ENCODE data around the gene EFCAB8. TPM values are rescaled to one million over a fixed set of nuclear protein-coding genes. Genes with fewer than 3 reads are reported as not detected.
"Not testable (repeated sequence)": the region's sequence is repeated elsewhere in the genome, so short reads cannot be mapped to it uniquely, and the experiment has no call there.

The EFCAB8 gene
- total RNA-seq, 1 donor from 2014 or later: not detected

DNA sequence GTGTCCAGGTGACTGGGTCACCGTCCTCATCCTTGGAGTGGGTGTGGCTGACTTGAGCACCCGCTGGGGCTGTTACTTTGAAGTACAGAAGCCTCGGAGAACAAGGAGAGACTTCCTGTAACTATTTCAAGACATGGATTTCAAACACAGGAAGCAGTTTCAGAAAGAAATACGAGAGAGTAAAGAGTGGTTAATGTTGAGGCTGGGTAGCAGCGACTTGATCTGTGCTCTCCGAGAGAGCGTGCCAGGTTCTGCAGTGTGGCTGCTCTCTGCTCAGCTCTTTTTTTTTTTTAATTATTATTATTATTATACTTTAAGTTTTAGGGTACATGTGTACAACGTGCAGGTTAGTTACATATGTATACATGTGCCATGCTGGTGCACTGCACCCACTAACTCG lies 17.5 kb upstream of the EFCAB8 start:
- DNase-seq: no peak

DNA sequence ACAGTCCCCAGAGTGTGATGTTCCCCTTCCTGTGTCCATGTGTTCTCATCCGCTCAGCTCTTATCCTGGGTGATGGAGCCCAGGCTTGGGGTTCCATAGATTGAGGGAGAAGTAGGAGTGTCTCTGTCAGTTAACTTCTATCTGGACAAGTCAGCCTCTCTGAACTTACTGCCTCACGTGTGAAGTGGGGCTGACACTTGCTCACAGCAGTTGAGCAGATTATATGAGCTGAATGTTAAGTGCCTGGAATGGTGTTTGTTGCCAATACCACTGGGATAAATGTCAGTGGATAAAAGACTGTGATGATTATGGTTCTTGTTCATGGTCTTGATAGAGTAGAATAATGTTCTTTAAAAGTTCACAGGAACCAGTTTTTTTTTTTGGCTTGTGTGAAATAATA lies 17.1 kb upstream of the EFCAB8 start:
- DNase-seq: no peak

DNA sequence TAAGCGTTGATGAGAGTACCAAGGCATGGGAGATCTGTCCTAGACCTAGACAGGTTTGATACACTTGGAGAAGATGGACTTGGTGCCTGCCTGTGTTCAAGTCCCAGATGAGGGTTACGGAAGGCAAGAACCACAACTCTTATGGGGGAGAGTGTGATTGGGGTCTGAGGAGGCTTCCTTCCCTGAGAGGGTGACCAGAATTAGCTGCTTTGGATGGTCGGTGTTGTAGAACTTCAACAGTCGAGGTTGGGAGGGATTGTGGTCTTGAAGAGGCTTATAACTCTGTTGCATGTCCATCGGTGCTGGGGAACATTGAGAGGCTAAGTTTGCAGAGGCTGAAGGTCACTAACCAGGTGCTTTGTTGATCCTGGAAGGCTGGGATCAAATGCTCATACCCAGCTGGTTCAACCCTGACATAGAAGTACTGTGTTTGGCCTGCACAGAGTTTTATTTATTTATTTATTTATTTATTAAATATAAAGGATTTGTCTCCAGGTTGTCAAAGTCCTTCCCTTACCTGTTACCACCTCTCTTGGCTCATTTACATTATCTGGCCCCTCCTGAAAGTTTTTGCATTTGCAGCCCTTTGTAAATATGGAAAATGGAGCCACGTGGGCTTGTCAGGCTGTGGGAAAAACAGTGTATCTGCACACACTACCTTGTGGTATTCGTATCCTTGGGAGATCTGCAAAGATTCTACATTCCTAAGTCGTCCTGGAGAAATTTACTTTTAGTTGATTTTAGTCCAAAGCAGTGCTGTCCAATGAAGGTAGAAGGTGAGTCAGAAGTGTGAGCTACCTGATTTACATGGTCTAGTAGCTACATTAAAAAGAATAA lies 15.8 kb upstream of the EFCAB8 start:
- DNase-seq: no peak

DNA sequence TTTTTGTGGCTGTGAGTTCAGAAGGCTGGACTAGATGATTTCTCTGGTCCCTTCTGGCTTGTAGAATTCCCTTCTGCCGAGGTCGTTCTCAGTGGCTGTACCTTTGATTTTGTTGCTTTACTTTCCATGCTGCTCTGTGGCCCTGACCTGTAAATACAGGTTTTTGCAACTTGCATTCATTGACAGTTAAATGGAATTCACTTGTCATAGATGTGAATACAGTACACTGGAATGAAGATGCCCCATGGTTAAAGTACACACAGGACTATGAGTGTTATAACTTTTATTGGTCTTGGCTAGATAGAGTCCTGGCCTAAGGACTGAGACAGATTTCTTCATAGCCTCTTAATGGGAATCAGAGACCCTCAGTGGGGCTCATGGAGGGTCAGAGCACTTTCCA lies 12.9 kb upstream of the EFCAB8 start:
- no peak for DNase-seq

DNA sequence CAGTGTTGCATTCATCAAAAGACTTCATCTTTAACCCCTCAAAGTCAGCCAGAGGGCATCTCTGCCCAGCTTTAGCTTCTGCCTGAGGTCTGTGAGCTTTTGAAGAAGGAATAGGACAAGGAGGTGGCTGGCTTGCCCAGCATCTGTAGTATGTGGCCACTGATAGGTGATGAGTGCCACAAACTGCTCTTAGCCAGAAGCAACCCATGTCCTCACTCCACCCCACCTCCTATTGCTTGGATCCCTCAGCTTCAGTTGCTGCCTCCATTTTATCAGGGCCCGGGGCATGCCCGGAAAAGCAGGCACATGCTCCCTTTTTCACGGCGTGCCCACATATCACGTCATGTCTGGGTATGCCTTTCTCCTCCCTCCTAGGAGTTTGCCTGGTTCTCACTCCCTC lies 11.9 kb upstream of the EFCAB8 start:
- DNase-seq: no peak

DNA sequence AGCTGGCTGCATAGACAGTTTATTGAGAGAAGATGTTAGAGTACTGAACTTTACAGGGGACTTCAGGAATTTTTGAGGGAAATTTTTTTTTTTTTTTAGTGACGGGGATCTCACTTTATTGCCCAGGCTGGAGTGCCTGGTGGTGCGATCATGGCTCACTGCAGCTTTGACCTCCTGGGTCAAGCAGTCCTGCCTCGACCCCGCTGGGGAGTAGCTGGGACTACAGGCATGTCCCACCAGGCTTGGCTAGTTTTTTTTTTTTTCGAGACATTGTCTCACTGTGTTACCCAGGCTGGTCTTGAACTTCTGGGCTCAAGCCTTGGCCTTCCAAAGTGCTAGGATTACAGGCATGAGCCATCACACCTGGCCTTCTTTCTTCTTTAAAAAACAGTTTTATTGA lies 10.8 kb upstream of the EFCAB8 start:
- DNase-seq: no peak

DNA sequence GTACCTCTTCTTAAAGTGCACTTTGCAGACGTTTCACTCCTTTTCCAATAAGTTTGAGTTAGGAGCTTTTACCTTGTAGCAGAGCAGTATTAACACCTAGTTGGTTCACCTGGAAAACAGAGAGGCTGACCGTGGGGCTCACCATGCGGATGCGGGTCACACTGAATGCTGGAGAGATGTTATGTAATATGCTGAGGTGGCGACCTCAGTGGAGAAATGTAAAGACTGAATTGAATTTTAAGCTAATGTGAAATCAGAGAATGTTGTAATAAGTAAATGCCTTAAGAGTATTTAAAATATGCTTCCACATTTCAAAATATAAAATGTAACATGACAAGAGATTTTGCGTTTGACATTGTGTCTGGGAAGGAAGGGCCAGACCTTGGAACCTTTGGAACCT lies 9.9 kb upstream of the EFCAB8 start:
- no peak for DNase-seq

DNA sequence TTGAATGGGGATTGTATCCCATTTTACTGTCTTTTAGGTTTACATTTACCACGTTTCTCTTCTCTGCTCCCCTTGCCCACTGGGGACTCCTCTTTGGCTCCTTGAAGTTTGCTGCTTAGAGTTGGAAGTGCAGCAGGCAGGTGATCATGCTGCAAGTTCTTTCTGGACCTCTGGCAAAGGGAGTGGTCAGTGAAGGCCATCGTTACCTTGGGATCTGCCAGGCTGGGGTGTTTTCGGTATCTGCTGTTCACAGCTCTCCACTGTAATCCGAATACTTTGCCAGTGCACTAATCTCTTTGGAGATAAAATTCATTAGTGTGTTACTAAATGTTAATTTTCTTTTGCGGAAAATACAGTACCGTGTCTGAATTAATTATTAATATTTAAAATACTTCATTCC lies 9.1 kb upstream of the EFCAB8 start:
- no peak for DNase-seq

DNA sequence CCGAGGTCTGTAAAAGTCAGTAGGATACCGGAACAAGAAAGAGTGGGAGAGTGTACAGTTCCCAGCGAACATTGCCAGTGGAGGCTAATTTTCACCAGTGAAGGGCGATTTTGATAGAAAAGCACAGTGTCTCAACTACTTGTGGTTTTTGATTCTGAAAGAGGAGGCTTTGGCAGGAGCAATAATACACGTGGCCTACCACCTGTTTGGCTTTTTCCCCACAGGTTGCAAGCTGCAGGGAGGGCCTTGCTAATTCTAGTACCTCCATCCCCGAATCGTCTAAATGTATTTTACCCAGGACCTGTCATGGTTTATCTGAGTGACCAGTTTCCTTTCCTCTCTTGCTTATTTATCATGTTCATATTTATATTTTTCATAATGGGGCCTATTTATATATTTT lies 3.3 kb upstream of the EFCAB8 start:
- DNase-seq: no peak

DNA sequence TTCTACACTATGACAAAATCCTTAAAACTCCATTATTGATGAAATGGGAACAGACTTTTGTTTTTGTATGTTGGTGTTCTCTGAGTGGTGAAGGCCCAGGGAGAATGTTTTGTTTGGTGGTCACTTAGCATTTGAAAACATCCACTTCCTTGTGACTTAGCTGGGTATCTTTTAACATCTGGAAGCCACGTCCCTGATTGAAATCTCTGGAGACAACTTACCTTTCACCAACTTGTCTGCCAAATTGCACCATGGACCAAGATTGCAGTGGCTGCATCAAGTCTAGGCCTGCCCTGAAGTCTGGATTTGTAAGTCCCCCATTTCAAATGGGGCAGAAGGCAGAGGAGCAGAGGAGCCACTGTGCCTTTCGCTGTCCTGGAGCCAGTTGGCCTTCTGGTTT lies 534 bp upstream of the EFCAB8 start:
- no peak for DNase-seq

DNA sequence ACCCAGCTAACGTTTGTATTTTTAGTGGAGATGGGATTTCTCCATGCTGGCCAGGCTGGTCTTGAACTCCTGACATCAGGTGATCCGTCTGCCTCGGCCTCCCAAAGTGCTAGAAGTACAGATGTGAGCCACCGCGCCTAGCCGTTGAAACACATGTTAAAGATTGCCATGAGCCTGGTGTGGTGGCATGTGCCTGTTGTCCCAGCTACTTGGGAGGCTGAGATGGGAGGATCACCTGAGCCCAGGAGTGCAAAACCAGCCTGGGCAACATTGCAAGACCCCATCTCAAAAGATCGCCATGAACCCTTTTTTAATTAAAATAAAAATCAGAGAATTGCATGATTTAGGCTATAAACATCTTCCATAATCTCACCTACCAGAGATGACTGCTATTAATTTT lies 2.7 kb downstream of the EFCAB8 start:
- no peak for DNase-seq

DNA sequence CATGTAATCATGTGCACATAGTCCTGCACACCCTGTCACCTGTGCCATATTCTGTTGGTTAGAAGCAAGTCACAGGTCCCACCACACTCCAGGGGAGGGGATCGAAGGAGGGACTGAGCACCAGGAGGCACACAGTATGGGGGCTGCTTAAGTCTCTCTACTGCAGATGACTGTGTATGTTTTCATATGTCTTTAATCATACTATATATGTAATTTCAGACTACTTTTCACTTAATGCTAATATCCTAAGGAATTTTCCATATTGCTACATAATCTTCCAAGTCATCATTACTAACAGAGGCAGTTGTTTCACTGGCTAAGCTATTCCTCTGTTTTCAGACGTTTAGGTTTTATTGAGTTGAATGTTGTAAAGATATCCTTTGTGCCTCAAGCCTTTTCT lies 10.8 kb downstream of the EFCAB8 start:
- DNase-seq: no peak

DNA sequence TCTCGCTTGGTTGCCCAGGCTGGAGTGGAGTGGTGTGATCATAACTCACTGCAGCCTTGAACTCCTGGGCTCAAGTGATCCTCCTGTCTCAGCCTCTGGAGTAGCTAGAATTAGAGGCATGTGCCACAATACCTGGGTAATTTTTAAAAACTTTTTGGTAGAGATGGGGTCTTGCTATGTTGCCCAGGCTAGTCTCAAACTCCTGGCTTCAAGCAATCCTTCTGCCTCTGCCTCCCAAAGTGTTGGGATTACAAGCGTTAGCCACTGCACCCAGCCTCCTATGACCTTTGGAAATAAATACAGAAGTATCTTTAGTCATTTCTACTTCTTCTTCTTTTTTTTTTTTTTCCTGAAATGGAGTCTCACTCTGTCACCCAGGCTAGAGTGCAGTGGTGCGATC lies 11.8 kb downstream of the EFCAB8 start:
- not testable (repeated sequence) for DNase-seq

DNA sequence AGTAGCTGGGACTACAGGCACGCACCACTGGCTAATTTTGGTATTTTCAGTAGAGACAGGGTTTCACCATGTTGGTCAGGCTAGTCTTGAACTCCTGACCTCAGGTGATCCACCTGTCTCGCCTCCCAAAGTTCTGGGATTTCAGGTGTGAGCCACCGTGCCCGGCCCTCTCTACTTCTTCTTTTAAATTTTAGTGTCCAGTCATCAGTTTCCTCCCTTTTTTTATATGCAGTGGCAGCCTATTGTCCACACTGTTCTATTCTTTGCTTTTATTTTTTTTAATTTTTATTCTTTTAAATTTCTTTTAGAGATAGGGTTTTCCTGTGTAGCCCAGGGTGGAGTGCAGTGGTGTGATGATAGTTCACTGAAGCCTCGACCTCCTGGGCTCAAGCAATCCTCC lies 12.3 kb downstream of the EFCAB8 start:
- DNase-seq: no peak

DNA sequence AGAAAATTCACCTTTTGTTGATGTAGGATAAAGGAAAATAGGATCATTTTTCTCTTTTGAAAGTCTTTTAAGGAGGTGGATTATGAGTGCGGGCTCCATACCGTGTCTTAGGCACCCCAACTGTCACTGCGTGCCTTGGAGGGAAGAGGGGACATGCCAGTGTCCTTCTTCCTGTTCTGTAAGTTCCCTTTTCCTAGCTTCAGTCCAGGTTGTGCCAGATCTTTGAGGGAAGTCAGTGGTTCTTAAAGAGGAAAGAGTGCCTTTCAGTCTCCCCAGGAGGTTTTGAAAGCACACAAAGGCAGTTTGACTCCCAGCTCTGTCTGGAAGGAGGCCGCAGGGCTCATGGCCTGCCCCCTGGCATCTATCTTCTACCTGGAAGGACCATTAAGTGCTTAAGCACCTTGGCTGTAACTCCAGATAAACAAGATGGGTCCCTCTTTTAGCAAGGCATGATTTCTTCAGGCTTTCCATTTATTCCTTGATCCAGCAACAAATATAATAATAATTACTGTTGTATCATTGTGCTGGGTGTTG lies 13.0 kb downstream of the EFCAB8 start:
- no peak for DNase-seq

DNA sequence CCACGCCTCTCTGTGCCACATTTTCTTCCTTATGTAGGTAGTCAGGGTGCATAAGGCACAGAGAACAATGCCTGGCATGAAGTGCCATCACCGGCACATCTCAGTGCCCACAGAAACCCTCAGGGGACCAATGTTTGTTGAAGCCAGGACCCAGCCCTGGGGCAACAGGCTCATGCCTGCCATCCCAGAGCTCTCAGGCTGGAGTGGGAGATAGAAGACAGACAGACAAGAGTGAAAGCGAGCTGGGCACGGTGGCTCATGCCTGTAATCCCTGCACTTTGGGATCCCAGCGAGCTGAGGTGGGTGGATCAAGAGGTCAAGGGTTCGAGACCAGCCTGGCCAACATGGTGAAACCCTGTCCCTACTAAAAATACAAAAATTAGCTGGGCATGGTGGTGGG lies 13.5 kb downstream of the EFCAB8 start:
- no peak for DNase-seq

DNA sequence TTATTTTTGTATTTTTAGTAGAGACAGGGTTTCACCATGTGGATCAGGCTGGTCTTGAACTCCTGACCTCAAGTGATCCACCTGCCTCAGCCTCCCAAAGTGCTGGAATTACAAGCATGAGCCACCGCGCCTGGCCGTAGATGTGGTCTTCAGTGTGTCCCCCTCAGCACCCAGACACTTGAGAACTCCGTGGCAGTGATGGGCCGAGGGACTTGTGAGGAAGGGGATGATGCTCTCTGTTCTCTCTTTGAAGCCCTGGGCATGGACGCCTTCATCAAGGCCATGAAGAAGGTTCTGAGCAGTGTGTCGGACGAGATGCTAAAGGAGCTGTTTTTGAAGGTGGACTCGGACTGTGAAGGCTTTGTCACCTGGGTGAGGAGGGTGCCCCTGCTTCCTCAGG lies 16.9 kb downstream of the EFCAB8 start:
- no peak for DNase-seq

DNA sequence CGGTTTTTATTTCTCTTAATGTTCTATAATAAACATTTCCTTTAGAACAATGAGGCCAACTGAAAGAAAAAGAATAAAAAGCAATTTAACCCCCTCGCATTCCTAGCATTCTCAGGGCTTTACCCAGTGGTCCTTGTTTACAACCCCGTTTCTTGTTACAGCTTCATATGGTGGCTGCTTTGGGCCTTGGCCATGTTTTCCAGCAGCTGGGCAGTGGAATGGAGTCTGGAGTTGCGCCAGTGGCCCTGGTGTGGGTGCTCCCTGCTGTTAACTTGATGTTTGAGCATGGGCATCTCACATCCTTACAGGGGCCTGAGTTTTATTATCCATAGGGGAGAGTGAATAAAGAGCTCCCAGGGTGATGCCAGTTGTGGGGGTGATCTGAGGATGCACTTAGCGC lies 18.8 kb downstream of the EFCAB8 start:
- no peak for DNase-seq

DNA sequence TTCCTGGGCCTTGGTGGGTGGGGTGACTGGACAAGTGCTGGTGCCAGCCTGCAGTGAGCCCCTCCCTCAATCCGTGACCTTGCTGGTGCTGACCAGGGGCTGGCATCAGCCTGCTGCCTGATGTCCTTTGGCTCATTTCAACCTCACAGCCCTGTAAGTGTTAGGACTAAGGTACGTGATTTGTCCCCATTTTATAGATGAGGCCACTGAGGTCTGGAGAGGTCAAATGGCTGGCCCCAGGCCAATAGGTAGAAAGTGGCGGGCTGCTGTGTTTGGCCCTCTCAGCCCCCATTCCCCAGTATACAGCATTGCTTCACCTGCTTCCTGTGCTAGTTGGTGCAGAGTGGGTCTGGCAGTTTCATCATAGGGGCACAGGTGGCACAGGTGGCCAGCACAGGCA lies 20.1 kb downstream of the EFCAB8 start:
- DNase-seq: no peak

DNA sequence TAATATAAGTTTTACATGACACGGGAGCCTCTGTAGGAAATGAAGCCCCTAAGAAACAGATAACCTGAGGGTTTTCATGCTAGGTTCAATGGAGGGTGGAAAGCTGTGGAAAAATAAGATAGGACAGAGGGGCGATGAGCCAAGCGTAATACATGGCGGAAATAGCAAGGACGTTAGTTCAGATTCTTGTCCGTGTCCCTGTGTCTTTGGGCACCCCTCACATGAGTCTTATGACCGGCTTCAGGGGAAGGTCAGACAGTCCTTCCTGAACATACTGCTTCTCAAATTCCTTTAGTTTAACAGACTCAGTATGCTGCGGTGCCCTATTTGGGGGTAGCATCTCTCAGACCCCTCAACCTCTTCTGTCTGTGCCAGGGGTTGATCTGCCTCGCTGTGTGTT lies 20.8 kb downstream of the EFCAB8 start:
- DNase-seq: no peak

DNA sequence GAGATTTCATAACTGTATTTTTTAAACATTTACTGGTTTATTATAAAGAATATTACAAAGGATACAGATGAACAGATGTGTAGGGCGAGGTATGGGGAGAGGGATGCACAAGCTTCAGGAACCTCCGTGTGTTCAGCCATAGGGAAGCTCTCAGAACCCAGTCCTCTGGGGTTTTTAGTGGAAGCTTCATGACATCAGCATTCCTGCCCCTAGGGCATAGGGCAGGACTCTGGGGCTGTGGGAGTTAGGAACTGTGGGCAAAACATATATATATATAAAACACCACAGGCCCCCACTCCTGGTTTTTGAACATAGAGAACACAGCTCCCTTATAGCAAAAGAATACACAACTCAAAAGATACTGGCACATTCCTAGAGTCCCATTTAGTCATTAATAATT lies 21.9 kb downstream of the EFCAB8 start:
- DNase-seq: no peak

DNA sequence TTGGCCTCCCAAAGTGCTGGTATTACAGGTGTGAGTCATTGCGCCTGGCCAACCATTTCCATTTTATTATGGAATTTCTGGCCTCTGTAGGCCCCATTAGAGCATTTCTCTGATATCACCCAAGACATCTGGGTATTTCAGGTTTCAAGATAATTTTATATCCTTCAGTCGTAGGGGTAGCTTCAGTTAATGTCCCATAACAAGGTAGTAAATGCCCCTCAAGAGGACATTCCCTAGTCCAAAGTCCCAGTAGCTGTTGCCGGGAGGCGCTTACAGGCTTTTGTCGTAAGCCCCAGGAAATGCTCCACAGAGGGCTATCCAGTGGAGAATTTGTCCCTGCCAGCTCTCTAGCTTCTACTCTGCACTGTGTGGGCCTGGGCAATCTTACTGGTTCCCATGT lies 24.4 kb downstream of the EFCAB8 start:
- no peak for DNase-seq

DNA sequence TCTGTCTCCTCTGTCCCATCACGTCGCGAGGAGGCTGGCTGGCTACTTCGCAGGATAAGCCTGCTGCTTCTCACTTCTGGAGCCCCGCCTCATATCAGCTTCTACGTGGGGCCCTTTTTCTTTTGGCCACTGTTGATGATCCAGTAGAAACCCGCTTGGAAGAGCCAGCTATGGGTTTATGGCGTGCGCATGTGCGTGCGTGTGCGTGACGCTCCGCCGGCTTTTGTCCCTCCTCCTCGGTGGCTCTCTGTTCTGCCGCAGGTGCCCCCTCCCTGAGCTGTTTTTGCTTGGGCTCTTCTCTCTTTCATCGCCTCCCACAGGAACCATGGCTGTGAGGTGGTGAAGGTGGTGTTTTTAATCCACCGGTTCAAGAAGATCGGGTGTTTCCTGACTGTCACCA lies 26.5 kb downstream of the EFCAB8 start:
- DNase-seq: no peak

DNA sequence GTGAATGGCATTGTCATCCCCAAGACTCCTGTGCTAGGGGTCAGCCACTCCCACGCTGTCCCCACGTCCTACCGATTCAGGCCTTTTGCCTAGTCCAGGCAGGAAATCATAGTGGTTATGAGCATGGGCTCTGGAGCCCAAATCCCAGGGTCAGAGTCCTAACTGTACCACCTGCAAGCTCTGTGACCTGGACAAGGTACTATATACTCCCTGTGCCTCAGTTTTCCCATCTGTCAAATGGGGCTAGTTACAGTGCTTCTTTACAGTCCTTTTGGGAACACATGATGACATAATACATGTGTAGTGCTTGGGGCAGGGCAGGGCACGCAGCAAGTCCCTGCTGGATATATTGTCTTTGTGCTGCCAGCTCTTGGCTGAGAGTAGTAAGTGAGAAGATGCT lies 27.2 kb downstream of the EFCAB8 start:
- DNase-seq: no peak

DNA sequence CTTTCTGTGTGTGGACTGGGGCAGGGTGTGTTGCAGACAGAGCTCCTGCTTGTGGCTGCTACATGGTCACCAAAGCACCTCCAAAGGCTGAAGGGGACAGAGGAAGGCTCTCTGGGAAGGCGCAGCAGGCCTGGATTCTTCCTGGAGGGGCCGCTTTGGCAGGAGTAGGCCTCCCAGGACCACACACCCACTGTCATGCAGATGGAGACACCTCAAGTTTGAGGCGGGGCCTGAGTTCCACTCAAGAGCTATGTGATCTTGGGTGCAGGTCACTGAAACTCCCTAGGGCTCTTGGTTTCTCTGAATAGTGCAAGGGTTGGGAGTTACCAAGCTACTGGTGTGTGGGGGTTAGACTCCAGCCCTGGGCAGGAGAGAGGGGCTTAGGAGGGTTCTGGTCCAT lies 27.9 kb downstream of the EFCAB8 start:
- DNase-seq: no peak
